Measurements from ENCODE around the gene RBM20.
"Not testable (repeated sequence)": the region's sequence is repeated elsewhere in the genome, so short reads cannot be mapped to it uniquely, and the experiment has no call there.

The RBM20 gene

DNA sequence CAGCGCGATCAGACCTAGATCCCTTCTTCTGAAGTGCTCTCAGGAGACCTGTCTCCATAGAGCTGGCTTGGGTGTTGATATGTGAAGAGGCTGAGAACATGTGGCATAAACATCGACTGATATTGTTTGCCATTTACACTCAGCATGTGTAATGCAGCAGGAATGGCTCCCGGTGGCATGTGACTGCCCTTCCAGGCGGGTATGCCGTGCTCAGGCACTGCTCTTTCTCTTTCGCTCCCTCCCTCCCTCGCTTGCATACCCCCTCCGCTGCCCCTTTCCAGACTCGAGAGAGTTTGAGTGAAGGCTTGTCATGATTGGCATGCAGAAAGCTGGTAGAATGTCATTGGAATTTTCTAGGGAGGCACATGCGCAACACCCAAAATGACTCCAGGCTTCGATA is 120.2 kb downstream of the RBM20 start:
- DNase-seq (ENCODE audit: low read depth in 2 of 2), result no peak

DNA sequence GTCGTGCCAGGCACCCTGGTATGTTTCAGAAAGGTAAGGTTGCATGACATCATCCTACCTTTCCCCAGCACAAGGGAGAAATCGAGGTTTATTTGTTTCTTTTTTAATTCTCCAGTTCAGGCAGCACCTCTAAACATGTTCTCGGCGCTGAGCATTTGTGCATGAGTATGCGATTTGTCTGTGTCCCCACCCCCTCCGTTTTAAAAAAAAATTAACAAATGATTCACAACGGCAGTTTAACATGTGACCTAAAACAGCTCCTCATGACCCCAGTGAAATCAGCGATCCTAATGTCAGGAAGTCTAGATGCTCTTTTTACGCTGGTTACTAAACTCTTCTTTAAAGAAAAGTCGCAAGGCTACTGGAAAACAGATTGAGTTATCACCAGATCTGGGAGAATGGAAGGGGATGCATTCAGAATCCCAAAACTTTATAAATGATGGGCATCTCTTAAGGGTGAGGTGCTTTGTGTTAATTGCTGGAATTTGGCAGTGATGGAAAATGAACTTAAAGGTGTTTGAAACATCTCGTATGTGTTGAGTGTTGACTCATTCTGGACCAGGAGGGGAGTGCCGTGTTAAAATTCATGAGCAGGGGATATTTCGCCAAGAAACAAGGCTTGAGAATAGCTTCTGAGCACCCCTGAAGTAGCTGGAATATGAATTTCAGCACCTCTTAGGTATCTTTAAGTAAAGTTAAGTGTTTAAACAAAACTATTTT is 120.8 kb downstream of the RBM20 start:
- no peak for DNase-seq (ENCODE audit: low read depth in 2 of 2)

GRCh38 chr10:110765513-110766319 is 121.6 kb downstream of the RBM20 start:
- DNase-seq (ENCODE audit: low read depth in 2 of 2), result no peak

- DNase-seq (ENCODE audit: low read depth in 2 of 2), result not testable (repeated sequence)
Measured at GRCh38 chr10:110767601-110768000, 123.5 kb downstream of the RBM20 start.

- DNase-seq (ENCODE audit: low read depth in 2 of 2), result no peak
Measured at GRCh38 chr10:110770243-110770642, 126.1 kb downstream of the RBM20 start.

DNA sequence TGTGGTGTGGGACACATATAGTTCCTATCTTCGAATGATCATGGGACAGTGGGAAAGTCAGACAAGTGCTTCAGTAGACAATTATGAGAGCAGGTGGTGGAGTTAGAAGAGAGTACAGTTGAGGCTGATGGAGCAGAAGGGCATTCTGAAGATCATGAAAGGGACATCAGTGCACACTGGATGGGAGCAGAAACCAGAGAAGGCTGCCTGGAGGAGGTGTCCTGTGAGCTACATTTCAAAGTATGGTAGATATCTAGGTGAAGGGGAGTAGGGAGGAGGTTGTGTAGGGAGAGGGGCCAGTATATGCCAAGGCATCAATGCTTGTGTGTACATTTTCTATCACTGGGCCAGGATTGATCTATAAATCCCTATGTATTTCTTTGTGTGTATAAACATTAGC is 127.3 kb downstream of the RBM20 start:
- no peak for DNase-seq (ENCODE audit: low read depth in 2 of 2)

DNA sequence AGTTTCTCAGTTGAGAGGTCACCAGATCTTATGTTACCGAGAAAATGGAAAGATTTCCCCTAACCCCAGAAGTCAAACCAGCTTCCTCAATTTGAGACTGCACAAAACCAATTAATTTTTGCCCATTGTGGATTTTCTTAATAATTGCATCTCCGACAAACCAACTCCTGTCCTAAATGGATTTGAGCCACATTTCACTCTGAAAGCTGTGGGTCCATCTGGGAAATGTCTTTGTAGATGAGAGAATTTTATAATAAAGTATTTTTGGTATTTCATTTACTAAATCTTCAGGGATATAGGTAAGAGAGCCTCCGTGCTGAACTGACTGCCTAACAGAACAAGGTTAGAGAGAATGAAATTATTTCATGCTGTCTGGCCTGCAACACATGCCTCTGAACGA is 127.9 kb downstream of the RBM20 start:
- no peak for DNase-seq (ENCODE audit: low read depth in 2 of 2)

GRCh38 chr10:110772454-110773025 is 128.4 kb downstream of the RBM20 start:
- no peak for DNase-seq (ENCODE audit: low read depth in 2 of 2)

- DNase-seq (ENCODE audit: low read depth in 2 of 2), result no peak
Measured at GRCh38 chr10:110773693-110774068, 129.5 kb downstream of the RBM20 start.

DNA sequence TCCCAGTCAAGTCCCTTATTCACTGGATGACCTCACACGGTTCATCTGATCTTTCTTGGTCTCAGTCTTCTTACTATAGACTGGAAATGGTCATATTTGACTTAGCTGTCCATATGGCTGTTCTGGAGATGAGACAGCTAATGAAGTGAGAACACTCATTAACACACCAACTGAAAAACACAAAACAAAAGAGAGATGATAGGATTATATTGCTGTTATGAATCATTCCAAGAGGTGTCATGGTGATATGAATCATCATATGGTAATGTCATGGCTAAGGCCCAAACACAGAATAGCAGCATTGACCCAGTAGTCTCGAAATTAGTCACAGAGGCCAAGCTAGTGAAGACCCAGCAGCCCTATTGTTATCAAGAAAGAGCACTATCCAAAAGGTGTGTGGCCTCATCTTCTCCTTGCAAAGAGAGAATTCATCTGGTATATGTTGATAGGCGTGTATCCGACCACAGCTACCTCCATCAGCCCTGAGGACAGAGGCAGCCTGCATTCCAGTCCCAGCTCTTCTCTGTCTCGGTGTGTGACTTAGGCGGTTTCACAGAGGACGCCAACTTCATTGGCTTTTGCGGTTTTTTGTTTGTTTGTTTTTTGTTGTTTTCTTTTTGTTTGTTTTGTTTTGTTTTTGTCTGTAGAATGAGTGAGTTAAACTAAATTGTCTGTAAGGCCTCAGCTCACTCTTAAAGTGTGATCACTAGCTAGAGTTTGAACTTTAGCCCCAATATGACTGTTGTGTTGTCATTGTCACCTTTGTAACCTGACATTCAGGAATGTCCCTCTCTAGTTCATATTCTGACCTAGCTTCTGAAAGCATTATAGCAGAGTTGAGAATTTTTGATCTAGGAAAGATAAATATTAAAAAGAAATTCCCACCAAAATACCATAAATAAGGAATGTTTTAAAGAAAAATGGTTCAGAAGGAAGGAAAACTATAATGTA is 130.2 kb downstream of the RBM20 start:
- peak; percentile 25 to 44 for DNase-seq (ENCODE audit: low read depth in 2 of 2)

DNA sequence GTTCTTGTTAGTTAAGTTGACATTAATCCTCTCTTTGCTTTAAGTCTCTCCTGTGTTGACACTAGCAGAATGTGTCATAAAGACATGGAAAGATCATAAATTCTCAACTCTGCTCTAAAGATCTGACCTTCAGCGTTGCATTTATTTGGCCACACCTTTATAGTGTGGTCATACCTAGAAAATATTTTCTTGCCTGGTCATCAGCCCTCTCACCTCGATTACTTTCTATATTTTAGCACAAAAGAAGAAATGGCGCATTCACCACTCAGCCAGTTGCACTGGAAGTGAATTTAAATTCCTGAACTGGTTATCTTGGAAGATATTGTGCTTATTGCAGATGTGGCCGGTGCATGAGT is 130.9 kb downstream of the RBM20 start:
- DNase-seq (ENCODE audit: low read depth in 2 of 2), result no peak

DNA sequence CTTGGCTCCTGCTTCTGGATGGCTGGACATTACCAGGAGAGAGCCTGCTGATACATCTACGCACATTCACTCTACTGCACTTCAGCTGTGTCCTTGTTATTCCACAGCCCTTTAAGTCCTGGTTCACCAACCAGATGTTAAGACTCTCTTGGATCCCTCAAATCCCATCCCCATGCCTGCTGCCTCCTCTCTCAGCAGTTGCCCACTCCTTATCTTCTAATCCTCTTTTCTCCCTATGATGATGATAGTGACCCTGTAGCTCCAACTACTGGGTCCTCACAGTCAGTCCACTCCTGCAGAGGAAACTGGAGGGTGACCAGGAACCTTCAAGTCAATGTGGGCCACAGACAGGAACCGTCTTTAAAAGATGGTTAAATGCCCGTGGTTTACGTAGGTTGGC is 131.3 kb downstream of the RBM20 start:
- no peak for DNase-seq (ENCODE audit: low read depth in 2 of 2)

- no peak for DNase-seq (ENCODE audit: low read depth in 2 of 2)
Measured at GRCh38 chr10:110777017-110777416, 132.9 kb downstream of the RBM20 start.

DNA sequence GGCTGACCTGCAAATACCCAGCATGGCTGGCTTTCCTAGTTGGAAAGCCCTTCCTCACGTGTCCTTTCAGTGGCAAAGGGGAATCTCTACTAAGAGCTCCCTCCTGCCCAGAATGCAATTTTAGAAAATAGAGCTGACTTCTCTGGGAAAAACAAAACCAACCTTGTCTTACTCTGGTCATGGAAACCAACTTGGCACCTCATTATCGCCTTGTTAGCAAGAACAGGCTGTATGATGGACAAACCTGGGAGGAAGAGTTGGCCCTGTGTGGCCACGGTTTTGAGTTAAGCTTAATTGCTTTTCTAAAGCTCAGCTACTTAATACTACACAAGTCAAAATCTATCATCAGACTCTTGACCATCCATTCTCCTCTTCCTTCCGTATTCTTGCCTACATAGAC is 133.5 kb downstream of the RBM20 start:
- DNase-seq (ENCODE audit: low read depth in 2 of 2), result no peak

DNA sequence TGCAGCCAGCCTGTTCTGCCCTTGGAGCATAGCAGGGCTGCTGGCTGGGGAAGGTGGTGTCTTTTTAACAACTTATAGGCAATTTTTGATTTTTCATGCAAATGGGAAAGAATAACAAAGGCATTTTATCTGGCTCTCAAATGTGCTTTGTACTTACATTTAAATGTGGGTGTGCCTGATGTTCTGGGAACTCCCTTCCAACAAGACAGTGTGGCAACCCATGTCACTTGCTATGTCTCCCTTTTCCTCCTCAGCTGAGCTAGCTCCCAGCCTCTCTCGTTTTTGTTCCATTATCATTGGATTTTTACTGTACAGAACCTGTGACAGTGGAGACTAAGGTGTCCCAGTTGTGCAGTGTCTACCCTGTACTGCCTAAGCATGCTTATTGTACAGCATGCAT is 134.1 kb downstream of the RBM20 start:
- DNase-seq (ENCODE audit: low read depth in 2 of 2), result no peak

DNA sequence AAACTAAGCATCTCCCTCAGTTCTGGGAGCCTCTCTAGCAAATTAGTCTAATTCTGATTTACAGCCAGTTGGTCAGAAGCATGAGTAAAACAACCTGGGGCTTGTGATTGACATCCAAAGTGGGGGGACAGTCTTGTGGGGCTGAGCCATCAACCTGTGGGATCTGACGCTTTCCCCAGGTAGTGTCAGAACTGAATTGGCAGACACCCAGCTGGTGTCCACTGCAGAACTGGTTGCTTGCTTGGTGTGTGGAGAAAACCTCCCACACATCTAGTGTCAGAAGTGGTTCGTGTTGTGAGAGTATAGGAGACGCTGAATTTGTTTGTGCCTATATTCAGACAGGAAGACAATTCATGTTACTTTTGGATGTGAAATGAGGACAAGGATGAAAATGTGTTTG is 135.4 kb downstream of the RBM20 start:
- no peak for DNase-seq (ENCODE audit: low read depth in 2 of 2)

DNA sequence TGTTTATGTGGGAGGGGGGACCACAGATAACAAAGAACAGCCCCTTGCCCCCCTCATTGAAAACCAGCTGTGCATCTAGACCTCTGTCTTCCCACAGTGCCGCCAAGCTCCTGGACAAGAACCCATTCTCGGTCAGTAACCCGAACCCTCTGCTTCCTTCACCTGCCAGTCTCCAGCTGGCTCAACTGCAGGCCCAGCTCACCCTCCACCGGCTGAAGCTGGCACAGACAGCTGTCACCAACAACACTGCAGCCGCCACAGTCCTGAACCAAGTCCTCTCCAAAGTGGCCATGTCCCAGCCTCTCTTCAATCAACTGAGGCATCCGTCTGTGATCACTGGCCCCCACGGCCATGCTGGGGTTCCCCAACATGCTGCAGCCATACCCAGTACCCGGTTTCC is 136.6 kb downstream of the RBM20 start:
- DNase-seq (ENCODE audit: low read depth in 2 of 2), result no peak

- DNase-seq (ENCODE audit: low read depth in 2 of 2), result no peak
Measured at GRCh38 chr10:110781139-110781538, 137.0 kb downstream of the RBM20 start.

GRCh38 chr10:110782616-110783015 is 138.5 kb downstream of the RBM20 start:
- no peak for DNase-seq (ENCODE audit: low read depth in 2 of 2)

DNA sequence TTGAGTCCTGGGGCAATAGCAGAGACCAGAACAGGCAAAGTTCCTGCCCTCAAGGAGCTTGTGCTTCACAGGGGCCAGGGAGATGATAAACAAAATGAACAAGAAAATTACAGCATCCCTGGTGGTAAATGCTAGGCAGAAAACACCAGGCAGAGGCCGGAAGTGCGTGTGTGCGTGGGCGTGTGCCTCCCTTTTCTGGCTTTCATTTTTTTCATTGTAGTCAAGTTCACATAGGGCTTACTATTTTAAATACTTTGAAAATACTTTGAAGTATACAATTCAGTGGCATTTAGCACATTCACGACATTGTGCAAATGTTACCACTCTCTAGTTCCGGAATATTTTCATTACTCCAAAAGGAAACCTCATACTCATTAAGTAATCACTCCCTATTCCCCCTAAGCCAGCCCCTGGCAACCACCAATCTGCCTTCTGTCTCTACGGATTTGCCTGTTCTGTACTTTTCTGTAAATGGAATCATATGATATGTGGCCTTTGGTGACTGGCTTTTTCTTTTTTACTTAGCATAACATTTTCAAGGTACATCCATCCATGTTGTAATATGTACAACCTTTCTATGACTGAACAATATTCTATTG is 139.5 kb downstream of the RBM20 start:
- DNase-seq (ENCODE audit: low read depth in 2 of 2), result peak; percentile 54 to 59

- no peak for DNase-seq (ENCODE audit: low read depth in 2 of 2)
Measured at GRCh38 chr10:110784198-110784597, 140.1 kb downstream of the RBM20 start.

- DNase-seq (ENCODE audit: low read depth in 2 of 2), result no peak
Measured at GRCh38 chr10:110786172-110786571, 142.0 kb downstream of the RBM20 start.

Measured in stimulated activated CD8-positive, alpha-beta memory T cell treated with anti-CD3 and anti-CD28 coated beads, Interleukin-15, amount 100 ng/mL, for 48 hours (primary cell).